H1 (cell line): ENCODE data around the gene MIS18A. TPM values are rescaled to one million over a fixed set of nuclear protein-coding genes. Genes with fewer than 3 reads are reported as not detected.

ENCODE experiments used
- ATF3 ChIP-seq: IDR thresholded peaks from 2 replicates; pipeline ENCODE4 v1.6.1; 2011; ENCODE audit warnings: low read depth, mild to moderate bottlenecking, low read length; ENCODE audit not compliant: insufficient read depth
- E2F6 ChIP-seq: IDR thresholded peaks from 2 replicates; pipeline ENCODE4 v1.6.1; 2012; ENCODE audit warnings: inconsistent platforms
- RAD21 ChIP-seq, 2 experiments: IDR thresholded peaks in 1 of 2; conservative IDR thresholded peaks in 1 of 2; 2 replicates each; pipeline ENCODE4 v1.6.1; 2011; ENCODE audit warnings: low read depth in 2 of 2, low read length in 2 of 2, improper control_type of control experiment in 1 of 2, inconsistent platforms in 1 of 2, mild to moderate bottlenecking in 1 of 2, moderate library complexity in 1 of 2
- RFX5 ChIP-seq: IDR thresholded peaks from 2 replicates; pipeline ENCODE4 v1.6.1; 2011; ENCODE audit warnings: low read depth, low read length, improper control_type of control experiment, borderline replicate concordance
- RXRA ChIP-seq: IDR thresholded peaks from 2 replicates; pipeline ENCODE4 v1.6.1; 2011; ENCODE audit warnings: low read depth, mild to moderate bottlenecking, low read length, moderate library complexity; ENCODE audit not compliant: insufficient read depth
- TCF12 ChIP-seq: IDR thresholded peaks from 2 replicates; pipeline ENCODE4 v1.6.1; 2011; ENCODE audit warnings: low read depth, mild to moderate bottlenecking, low read length
- ZNF274 ChIP-seq: IDR thresholded peaks from 2 replicates; pipeline ENCODE4 v1.7.0; 2012; ENCODE audit warnings: low read length, borderline replicate concordance; ENCODE audit errors: extremely low read depth
- polyA plus RNA-seq, 7 experiments: library from polyadenylated mRNA; depleted of rRNA in 3 of 7; stranded (reverse) in 5 of 7; unstranded in 2 of 7; fragments of >200 nt in 5 of 7; fragments of 200-250 nt in 2 of 7; gene quantifications; 1 replicate in 5 of 7; 2 replicates in 1 of 7; 4 replicates in 1 of 7; pipeline versions ENCODE4 v1.2.1 to v1.2.3, GENCODE V29; 2011 to 2013; ENCODE audit warnings: missing spikeins in 2 of 7, mixed read lengths in 2 of 7
- total RNA-seq: library from RNA; stranded (reverse); fragmentation: NEBNext Ultra II Directional; extraction: Animal tissue kit (Norgen Biotek cat#: 25700); gene quantifications from 2 replicates; pipeline ENCODE4 v1.2.1, GENCODE V29; 2021

The MIS18A gene
- total and polyA plus RNA-seq, 2 of the 8 experiments (the other 6 are each of a cell fraction or from before 2014, with no cell fraction given): 28.9 to 53.0 TPM

- no peak for TF ChIP-seq ZNF274
- no peak for TF ChIP-seq RFX5
- TF ChIP-seq E2F6: no peak
- TF ChIP-seq ATF3: no peak
- no peak for TF ChIP-seq RAD21 (IDR thresholded peaks at IDR 0.05 in 1 of 2, conservative IDR thresholded peaks at IDR 0.05 in 1 of 2; ENCODE audit: low read depth in 2 of 2, low read length in 2 of 2)
- no peak for TF ChIP-seq RXRA
- TF ChIP-seq TCF12: no peak
- TF ChIP-seq, all 59 proteins: peak for 0
These were observed 746 bp downstream of the MIS18A start (continued) for GRCh38 chr21:32278103-32278502.
